KMS-11 (cell line): ENCODE measurements around the gene APLP2.

Source experiments
- H2AFZ ChIP-seq: fragments of 200-600 bp; sonication (generic); 2 replicates; pipeline ENCODE4 v1.6.1; 2016; ENCODE audit warnings: antibody characterized with exemption, mixed run types, low read depth
- H3K27ac ChIP-seq: fragments of 200-600 bp; sonication (generic); 2 replicates; pipeline ENCODE4 v1.6.1; 2016; ENCODE audit warnings: mild to moderate bottlenecking, mixed run types
- H3K27me3 ChIP-seq: fragments of 200-600 bp; sonication (generic); 2 replicates; pipeline ENCODE4 v1.6.1; 2017; ENCODE audit warnings: mild to moderate bottlenecking, low read depth, mixed run types, moderate library complexity; ENCODE audit not compliant: insufficient read depth
- H3K36me3 ChIP-seq: fragments of 200-600 bp; sonication (generic); 2 replicates; pipeline ENCODE4 v1.6.1; 2017; ENCODE audit warnings: mild to moderate bottlenecking, mixed run types; ENCODE audit not compliant: insufficient read depth
- H3K4me1 ChIP-seq: fragments of 200-600 bp; sonication (generic); 2 replicates; pipeline ENCODE4 v1.6.1; 2016; ENCODE audit warnings: mild to moderate bottlenecking, low read depth, mixed run types; ENCODE audit not compliant: poor library complexity, severe bottlenecking
- H3K4me2 ChIP-seq: fragments of 200-600 bp; sonication (generic); 2 replicates; pipeline ENCODE4 v1.7.0; 2016; ENCODE audit warnings: mild to moderate bottlenecking, mixed run types
- H3K4me3 ChIP-seq: fragments of 200-600 bp; sonication (generic); IDR thresholded peaks from 2 replicates; pipeline ENCODE4 v1.6.1; 2017; ENCODE audit warnings: low read depth, low read length, mixed read lengths; ENCODE audit not compliant: insufficient read depth
- H3K79me2 ChIP-seq: fragments of 200-600 bp; sonication (generic); 2 replicates; pipeline ENCODE4 v1.6.1; 2016; ENCODE audit warnings: low read depth, mixed run types; ENCODE audit not compliant: insufficient read depth
- H3K9ac ChIP-seq: fragments of 200-600 bp; sonication (generic); 2 replicates; pipeline ENCODE4 v1.6.1; 2016; ENCODE audit warnings: mild to moderate bottlenecking, mixed run types
- H4K20me1 ChIP-seq: fragments of 200-600 bp; sonication (generic); 2 replicates; pipeline ENCODE4 v1.6.1; 2016; ENCODE audit warnings: mild to moderate bottlenecking, mixed run types; ENCODE audit not compliant: insufficient read depth
- TF ChIP-seq, protein P1 (sequence below): fragments of 200-600 bp; sonication (generic); conservative IDR thresholded peaks from 2 replicates; pipeline ENCODE4 v1.6.1; 2017; ENCODE audit warnings: low read depth, mild to moderate bottlenecking, antibody characterized with exemption, low read length, moderate library complexity, mixed read lengths

The APLP2 gene

DNA sequence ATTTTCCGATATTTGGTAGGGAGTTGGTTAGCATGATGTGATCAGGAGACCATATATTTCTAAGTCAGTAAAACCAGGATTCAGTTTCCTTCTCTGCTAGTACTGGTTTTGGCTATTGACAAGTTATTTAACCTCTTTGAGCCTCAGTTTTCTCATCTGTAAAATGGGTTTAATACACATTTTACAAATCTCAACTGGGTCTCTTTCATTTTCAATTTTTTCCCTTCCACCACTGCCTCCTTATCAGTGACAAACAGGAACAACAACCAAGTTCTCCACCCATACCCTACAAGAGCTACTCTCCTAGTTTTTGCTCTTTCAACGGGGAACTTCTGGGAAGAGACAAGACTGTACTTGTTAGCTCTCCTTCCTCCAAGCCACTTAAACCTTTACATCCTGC is 6.2 kb upstream of the APLP2 start:
- H3K4me3 ChIP-seq: no peak overlapping the region
- no peak overlapping the region for H2AFZ ChIP-seq
- H3K27ac ChIP-seq: no peak overlapping the region
- no peaks in the 10 kb centered on the region for H4K20me1 ChIP-seq
- no peak overlapping the region for H3K4me2 ChIP-seq
- no peaks in the 10 kb centered on the region for H3K79me2 ChIP-seq
- no peak overlapping the region for H3K9ac ChIP-seq
- H3K27me3 ChIP-seq: no peaks in the 10 kb centered on the region
- no peaks in the 10 kb centered on the region for H3K36me3 ChIP-seq
- no peaks in the 10 kb centered on the region for H3K4me1 ChIP-seq
- TF ChIP-seq, protein P1, sequence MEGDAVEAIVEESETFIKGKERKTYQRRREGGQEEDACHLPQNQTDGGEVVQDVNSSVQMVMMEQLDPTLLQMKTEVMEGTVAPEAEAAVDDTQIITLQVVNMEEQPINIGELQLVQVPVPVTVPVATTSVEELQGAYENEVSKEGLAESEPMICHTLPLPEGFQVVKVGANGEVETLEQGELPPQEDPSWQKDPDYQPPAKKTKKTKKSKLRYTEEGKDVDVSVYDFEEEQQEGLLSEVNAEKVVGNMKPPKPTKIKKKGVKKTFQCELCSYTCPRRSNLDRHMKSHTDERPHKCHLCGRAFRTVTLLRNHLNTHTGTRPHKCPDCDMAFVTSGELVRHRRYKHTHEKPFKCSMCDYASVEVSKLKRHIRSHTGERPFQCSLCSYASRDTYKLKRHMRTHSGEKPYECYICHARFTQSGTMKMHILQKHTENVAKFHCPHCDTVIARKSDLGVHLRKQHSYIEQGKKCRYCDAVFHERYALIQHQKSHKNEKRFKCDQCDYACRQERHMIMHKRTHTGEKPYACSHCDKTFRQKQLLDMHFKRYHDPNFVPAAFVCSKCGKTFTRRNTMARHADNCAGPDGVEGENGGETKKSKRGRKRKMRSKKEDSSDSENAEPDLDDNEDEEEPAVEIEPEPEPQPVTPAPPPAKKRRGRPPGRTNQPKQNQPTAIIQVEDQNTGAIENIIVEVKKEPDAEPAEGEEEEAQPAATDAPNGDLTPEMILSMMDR: no peak

DNA sequence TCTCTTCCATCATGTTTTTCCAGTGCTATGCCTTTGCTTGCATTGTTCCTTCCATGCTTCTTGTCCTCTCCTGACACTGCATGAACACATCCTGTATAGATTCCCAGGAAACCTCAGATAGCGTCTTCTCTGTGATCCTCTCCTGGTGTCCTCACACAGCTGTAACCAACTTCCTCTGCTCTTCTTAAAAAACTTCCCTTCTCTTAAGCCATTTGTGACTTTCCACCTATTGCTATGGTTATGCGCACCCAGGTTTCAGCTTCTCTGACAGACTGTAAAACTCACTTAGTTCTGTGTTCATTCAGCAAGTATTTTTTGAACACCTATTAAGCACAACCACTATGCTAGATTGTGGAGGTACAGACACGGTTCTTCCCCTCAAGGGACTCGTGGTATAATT is 5.1 kb upstream of the APLP2 start:
- no peaks in the 10 kb centered on the region for H3K36me3 ChIP-seq
- H3K27ac ChIP-seq: no peak overlapping the region
- no peak overlapping the region for H3K9ac ChIP-seq
- H3K4me2 ChIP-seq: no peak overlapping the region
- TF ChIP-seq, protein P1: no peak
- H2AFZ ChIP-seq: no peak overlapping the region
- H3K4me3 ChIP-seq: no peak overlapping the region
- no peaks in the 10 kb centered on the region for H4K20me1 ChIP-seq
- H3K27me3 ChIP-seq: no peaks in the 10 kb centered on the region
- H3K79me2 ChIP-seq: no peaks in the 10 kb centered on the region
- H3K4me1 ChIP-seq: no peaks in the 10 kb centered on the region

DNA sequence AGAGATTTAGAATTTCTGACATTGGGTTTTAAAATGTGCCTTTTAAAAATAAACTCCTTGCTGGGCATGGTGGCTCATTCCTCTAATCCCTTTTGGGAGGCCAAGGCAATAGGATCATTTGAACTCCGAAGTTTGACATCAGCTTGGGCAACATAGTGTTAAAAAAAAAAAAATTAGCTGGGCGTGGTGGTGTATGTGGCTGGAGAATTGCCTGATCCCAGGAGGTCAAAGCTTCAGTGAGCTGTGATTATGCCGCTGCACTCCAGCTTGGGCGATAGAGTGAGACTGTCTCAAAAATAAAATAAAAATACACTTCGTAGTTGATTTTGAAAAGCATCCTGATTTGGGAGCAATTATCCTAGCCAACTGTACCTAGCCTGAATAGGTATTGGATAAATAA is 3.4 kb upstream of the APLP2 start:
- no peak overlapping the region for H3K9ac ChIP-seq
- no peak overlapping the region for H2AFZ ChIP-seq
- H3K27ac ChIP-seq: no peak overlapping the region
- no peaks in the 10 kb centered on the region for H3K36me3 ChIP-seq
- H3K4me3 ChIP-seq: no peak overlapping the region
- peaks cover 4% of the 10 kb centered on the region for H3K4me1 ChIP-seq
- no peak overlapping the region for H3K4me2 ChIP-seq
- H4K20me1 ChIP-seq: no peaks in the 10 kb centered on the region
- H3K27me3 ChIP-seq: no peaks in the 10 kb centered on the region
- peaks cover 4% of the 10 kb centered on the region; the same call in 1 of the 2 replicates for H3K79me2 ChIP-seq
- TF ChIP-seq, protein P1: no peak

GRCh38 chr11:130068546-130068985 is 1.1 kb upstream of the APLP2 start:
- H3K27ac ChIP-seq: no peak overlapping the region
- no peak overlapping the region for H3K9ac ChIP-seq
- H3K4me2 ChIP-seq: peak overlapping the region; percentile 60; the same call in 1 of the 2 replicates
- TF ChIP-seq, protein P1: no peak
- H3K4me1 ChIP-seq: peaks cover 8% of the 10 kb centered on the region
- no peaks in the 10 kb centered on the region for H3K27me3 ChIP-seq
- no peak overlapping the region for H3K4me3 ChIP-seq
- peaks cover 15% of the 10 kb centered on the region; the same call in 1 of the 2 replicates for H3K79me2 ChIP-seq
- peak overlapping the region; percentile 71 for H2AFZ ChIP-seq
- H3K36me3 ChIP-seq: no peaks in the 10 kb centered on the region
- no peaks in the 10 kb centered on the region for H4K20me1 ChIP-seq
